Forelimb muscle (tissue), 1 donor: ENCODE measurements around the gene HPD. TPM values are rescaled to one million over a fixed set of nuclear protein-coding genes. Genes with fewer than 3 reads are reported as not detected.

Experiments used
- polyA plus RNA-seq: library from polyadenylated mRNA; unstranded; fragments of 120-200 nt; gene quantifications from one replicate; pipeline ENCODE4 v1.2.1, GENCODE V29; 2013; ENCODE audit not compliant: insufficient read length

The HPD gene
- polyA plus RNA-seq, 1 donor = 0.08 TPM

Other genes starting within 250 kb of the HPD start
- gene ORAI1, start 232.3 kb downstream of the HPD start, polyA plus RNA-seq = 54.7 TPM
- gene MORN3, start 189.2 kb downstream of the HPD start, polyA plus RNA-seq = 0.34 TPM
- gene TMEM120B, start 146.1 kb downstream of the HPD start, polyA plus RNA-seq = 19.5 TPM
- 2.6 TPM for gene RHOF, start 65.2 kb downstream of the HPD start, polyA plus RNA-seq
- gene SETD1B, start 54.9 kb downstream of the HPD start, polyA plus RNA-seq = 8.6 TPM
- gene PSMD9, start 29.9 kb upstream of the HPD start, polyA plus RNA-seq = 39.4 TPM
- gene CFAP251, start 59.7 kb upstream of the HPD start, polyA plus RNA-seq = 1.3 TPM
- 16.8 TPM for gene BCL7A, start 163.0 kb upstream of the HPD start, polyA plus RNA-seq
- gene MLXIP, start 219.9 kb upstream of the HPD start, polyA plus RNA-seq = 30.7 TPM